HG02588 (cell line): Measurements from ENCODE around the gene PIM2.
"Not testable (repeated sequence)": the region's sequence is repeated elsewhere in the genome, so short reads cannot be mapped to it uniquely, and the experiment has no call there.

Source experiments
- ATAC-seq: cut with Tn5 transposase; IDR thresholded peaks from one replicate; pipeline ENCODE4 v1.9.1; 2021; ENCODE audit warnings: mild to moderate bottlenecking, moderate library complexity; ENCODE audit not compliant: unreplicated experiment

The PIM2 gene

DNA sequence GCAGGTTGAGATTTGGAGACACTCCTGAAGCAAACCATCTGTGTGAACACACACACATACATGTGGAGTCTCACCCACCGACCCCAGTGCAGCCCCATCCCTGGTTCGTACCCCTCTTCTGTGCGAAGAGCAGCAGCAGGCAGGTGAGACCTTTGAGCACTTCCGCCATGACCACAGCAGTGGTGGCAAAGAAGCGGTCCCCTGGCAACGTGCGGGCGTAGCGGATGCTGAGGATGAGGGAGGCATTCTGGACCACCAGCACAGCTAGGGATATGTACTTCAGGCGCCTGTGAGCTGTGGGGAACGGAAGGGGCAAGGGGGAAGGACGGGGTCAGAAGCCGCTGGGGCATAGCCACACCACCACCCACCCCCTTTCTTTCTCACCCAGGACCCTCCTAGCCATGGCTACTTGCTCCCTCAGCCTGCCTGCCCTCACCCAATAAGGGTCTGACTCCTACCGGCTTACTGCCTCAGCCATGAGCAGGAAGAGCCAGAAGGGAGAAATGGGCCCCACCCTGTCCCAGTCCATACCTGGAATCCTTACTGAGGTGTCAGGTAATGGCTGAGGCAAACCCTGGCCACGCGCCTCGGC lies 9.0 kb downstream of the PIM2 start:
- no peak for ATAC-seq

DNA sequence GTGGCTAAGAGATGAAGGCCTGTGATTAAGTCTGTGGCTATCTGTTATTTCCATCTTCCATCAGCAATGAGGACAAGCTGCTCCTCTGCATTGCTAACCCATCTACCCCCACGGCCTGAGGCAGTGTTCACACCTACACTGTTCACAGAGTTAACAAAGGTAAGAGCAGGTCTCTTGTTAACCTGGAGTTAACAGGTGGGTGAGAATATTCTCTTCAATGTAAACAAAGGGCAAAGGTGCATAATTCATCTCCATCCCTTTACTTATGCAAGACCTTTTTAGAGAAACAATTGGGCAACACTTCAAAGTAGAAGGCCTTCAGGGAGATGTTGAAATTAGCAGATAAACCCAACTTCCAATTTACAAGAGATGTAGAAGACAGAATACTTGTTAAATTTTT lies 10.2 kb downstream of the PIM2 start:
- ATAC-seq = no peak

GRCh38 chrX:48905090-48905790 lies 13.6 kb downstream of the PIM2 start:
- ATAC-seq = no peak

GRCh38 chrX:48904626-48905025 lies 14.2 kb downstream of the PIM2 start:
- no peak for ATAC-seq

DNA sequence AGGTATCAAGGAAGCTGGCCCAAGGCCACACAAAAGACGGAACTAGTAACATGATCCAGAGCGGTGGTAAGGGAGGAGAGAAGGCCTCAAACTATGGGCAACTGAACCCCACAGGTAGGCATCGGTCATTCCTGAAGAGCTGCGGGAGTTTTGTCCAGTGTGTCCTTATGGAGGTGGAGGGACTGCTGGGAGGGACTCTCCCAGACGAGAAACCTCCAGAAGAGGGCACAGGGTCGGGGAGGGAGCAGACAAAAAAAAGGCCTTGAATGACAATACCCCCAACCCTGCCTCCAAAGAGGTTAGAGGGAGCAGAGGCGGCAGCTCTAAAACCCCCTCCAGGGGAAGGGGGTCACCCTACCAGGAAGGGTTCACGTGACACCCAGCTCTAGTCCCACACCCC lies 14.6 kb downstream of the PIM2 start:
- ATAC-seq = no peak

GRCh38 chrX:48903290-48903689 lies 15.5 kb downstream of the PIM2 start:
- no peak for ATAC-seq

DNA sequence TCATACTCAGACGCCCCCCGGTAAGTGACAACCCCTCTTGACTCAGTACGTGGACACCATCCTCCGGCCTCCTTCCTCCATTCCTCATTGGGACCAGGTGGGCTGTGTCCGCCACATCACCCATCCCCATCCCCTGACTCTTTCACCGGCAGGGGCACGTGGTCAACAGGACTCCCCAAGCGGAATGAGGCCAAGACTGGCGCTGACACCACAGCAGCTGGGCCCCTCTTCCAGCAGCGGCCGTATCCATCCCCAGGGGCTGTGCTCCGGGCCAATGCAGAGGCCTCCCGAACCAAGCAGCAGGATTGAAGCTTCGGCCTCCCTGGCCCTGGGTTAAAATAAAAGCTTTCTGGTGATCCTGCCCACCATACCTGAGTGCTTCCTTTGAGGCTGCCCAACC lies 16.0 kb downstream of the PIM2 start:
- ATAC-seq = no peak

GRCh38 chrX:48902135-48902534 lies 16.7 kb downstream of the PIM2 start:
- ATAC-seq = no peak

DNA sequence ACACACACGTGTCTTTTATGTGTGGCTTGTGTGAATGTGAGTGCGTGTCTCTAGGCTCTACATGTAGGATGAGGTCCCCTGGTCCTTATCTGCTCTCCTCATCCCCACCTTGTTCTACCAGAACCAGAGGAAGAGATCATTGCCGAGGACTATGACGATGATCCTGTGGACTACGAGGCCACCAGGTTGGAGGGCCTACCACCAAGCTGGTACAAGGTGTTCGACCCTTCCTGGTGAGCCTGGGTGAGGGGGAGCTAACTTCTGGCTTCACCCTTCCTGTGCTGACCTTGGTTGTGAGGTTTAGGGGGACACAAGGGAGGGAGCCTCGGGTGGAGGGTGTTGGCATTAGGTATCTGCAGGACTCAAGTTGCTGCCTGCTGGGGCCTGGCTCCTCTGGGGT lies 17.8 kb downstream of the PIM2 start:
- no peak for ATAC-seq

- no peak for ATAC-seq
These were observed 19.8 kb downstream of the PIM2 start for GRCh38 chrX:48899078-48899410.

GRCh38 chrX:48897625-48898306 lies 21.1 kb downstream of the PIM2 start, which contains the start of the genes PQBP1 and TIMM17B:
Gene PQBP1, plus strand, starts transcription at chrX:48897930. Its CDS starts 580 bp downstream, at chrX:48898510.
Gene TIMM17B, minus strand, starts transcription at chrX:48897768. Its CDS starts 19 bp downstream, at chrX:48897749.
- peak; percentile 93 for ATAC-seq

DNA sequence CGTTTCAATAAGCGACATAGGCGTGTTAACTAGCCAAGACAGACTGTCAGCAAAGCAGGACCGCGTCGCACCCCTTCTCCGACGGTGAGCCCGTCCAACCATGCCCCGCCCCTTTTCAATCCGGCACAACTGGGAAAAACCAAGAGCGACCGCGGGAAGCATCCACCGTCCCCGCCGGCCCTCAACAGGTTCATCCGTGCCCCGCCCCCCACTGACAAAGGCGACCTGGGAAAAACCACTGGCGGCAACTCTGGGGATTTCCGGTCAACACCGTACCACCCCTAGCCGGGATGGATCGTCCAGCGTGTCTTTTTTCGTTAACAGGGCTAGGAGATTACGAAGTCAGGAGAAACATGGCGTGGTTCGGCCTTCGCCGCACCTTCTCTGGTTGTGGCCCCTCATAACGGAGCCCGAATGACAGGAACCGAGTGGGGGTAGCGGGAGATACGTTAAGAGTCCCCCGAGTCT lies 21.6 kb downstream of the PIM2 start:
- ATAC-seq = peak; percentile 5

GRCh38 chrX:48896611-48897011 lies 22.2 kb downstream of the PIM2 start:
- no peak for ATAC-seq

- ATAC-seq = no peak
These were observed 23.9 kb downstream of the PIM2 start for GRCh38 chrX:48894891-48895290.

GRCh38 chrX:48893556-48894348 lies 25.1 kb downstream of the PIM2 start:
- ATAC-seq = no peak

GRCh38 chrX:48892896-48893295 lies 25.9 kb downstream of the PIM2 start:
- ATAC-seq = no peak

- ATAC-seq = peak; percentile 82
These were observed 27.2 kb downstream of the PIM2 start for GRCh38 chrX:48891402-48892288.

DNA sequence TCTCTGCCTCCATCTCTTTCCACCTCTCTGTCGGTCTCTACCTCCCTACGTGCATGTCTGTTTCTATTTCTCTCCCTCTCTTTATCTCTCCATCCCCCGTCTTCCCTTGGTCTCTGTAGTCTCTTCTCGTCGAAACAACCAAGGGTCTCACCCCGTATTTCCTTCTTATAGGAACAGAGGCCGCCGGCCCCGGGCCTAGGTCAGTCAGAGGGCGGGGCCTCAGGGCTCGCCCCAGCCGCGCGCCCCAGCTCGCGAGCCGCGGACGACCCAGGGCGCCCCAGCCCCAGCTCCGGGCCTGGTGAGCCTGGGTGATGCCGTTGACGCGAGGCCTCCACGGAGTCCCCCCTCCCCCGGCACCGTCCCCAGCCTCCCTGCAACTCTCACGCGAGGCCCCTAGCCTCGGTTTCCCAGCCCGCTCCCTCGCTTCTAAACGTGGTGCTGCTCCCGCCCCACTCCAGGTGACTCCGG lies 27.9 kb downstream of the PIM2 start:
- ATAC-seq = peak; percentile 46

DNA sequence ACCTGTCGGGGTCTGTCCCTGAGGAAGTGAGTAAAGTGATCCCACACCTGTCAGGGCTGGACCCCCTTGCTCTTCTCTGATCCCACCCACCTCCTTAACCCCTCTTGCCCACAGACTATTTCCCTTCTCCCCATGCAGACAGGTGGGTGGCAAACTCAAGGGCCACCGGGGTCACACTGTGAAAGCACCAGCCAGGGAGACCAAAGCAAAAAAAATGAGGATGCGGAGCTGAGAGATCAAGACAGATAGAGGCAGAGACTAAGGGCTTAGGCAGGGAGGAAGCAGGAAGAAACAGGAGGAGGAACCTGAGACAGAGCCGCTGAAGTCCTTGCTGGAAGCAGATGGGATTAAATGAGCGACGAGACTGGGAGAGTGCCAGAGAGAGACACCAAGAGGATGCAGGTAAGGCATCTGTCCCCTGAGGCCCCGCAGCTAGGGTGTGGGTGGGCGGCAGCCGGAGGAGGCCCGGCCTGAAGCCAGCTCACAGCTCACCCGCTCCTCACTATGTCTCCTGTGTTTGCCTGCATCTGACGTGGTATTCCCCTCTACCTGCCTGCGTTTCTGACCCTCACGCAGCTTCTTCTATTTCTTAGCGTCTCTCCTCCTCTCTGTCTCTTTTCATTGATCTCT lies 28.4 kb downstream of the PIM2 start:
- no peak for ATAC-seq

DNA sequence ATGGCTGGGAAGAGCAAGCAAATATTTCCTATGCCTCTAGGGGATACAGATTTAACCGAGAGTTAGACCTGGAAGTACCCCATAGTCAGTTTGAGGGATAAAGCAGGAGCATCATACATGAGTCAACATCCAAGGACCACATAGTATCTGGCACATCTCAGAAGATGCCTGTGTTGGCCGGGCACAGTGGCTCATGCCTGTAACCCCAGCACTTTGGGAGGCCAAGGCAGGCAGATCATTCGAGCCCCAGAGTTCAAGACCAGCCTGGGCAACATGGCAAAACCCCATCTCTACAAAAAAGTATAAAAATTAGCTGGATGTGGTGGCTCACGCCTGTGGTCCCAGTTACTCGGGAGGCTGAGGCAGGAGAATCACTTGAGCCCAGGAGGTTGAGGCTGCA lies 32.2 kb downstream of the PIM2 start:
- not testable (repeated sequence) for ATAC-seq
